NCI-H2107 treated with DMSO at 0.1 percent for 48 hours (cell line): ENCODE results near the gene KRTAP5-7.
"Not testable (repeated sequence)": the region's sequence is repeated elsewhere in the genome, so short reads cannot be mapped to it uniquely, and the experiment has no call there.

Experiments
- DNase-seq: peaks from one replicate; lab custom pipeline; 2025; ENCODE audit not compliant: unreplicated experiment; lab: John Stamatoyannopoulos, UW

KRTAP5-7 gene

GRCh38 chr11:71532036-71532610, 5.1 kb downstream of the KRTAP5-7 start:
- no peak for DNase-seq

- DNase-seq, result not testable (repeated sequence)
These were observed 7.9 kb downstream of the KRTAP5-7 start for GRCh38 chr11:71534711-71535608.

- no peak for DNase-seq
These were observed 8.8 kb downstream of the KRTAP5-7 start for GRCh38 chr11:71535825-71536224.

GRCh38 chr11:71537537-71537936, 10.5 kb downstream of the KRTAP5-7 start:
- DNase-seq, result no peak

- not testable (repeated sequence) for DNase-seq
These were observed 11.1 kb downstream of the KRTAP5-7 start, which contains the start of gene KRTAP5-8 for GRCh38 chr11:71537977-71538665. TSS of gene KRTAP5-8 (plus strand) at chr11:71538025. CDS start at chr11:71538056, 31 bp downstream.

GRCh38 chr11:71538666-71538990, 11.6 kb downstream of the KRTAP5-7 start:
- no peak for DNase-seq

GRCh38 chr11:71539017-71539416, 11.9 kb downstream of the KRTAP5-7 start:
- DNase-seq, result no peak

GRCh38 chr11:71539971-71540370, 12.9 kb downstream of the KRTAP5-7 start:
- not testable (repeated sequence) for DNase-seq

GRCh38 chr11:71540521-71541304, 13.6 kb downstream of the KRTAP5-7 start:
- not testable (repeated sequence) for DNase-seq

GRCh38 chr11:71542382-71542781, 15.3 kb downstream of the KRTAP5-7 start:
- no peak for DNase-seq

GRCh38 chr11:71542879-71543777, 16.1 kb downstream of the KRTAP5-7 start:
- DNase-seq, result no peak

GRCh38 chr11:71543866-71544265, 16.8 kb downstream of the KRTAP5-7 start:
- DNase-seq, result no peak

- DNase-seq, result no peak
These were observed 17.6 kb downstream of the KRTAP5-7 start for GRCh38 chr11:71544525-71545214.

GRCh38 chr11:71545405-71545966, 18.4 kb downstream of the KRTAP5-7 start:
- DNase-seq, result no peak

- no peak for DNase-seq
These were observed 21.1 kb downstream of the KRTAP5-7 start, which contains the start of gene KRTAP5-9 for GRCh38 chr11:71548120-71548519. TSS of gene KRTAP5-9 (plus strand) at chr11:71548420. CDS start at chr11:71548658, 238 bp downstream.

GRCh38 chr11:71548716-71549151, 21.7 kb downstream of the KRTAP5-7 start:
- no peak for DNase-seq

- DNase-seq, result no peak
These were observed 24.6 kb downstream of the KRTAP5-7 start for GRCh38 chr11:71551711-71552110.

- no peak for DNase-seq
These were observed 27.9 kb downstream of the KRTAP5-7 start for GRCh38 chr11:71554996-71555395.

GRCh38 chr11:71555508-71555907, 28.4 kb downstream of the KRTAP5-7 start:
- DNase-seq, result no peak
